DOHH2 (cell line): Measurements from ENCODE around the gene CXCL1.

ENCODE experiments used
- CTCF ChIP-seq: fragments of 200-600 bp; sonication (generic); IDR thresholded peaks from one replicate; pipeline ENCODE4 v1.5.1; 2014; ENCODE audit warnings: antibody characterized with exemption, mild to moderate bottlenecking, low read depth, low read length; ENCODE audit not compliant: poor library complexity, severe bottlenecking
- EZH2phosphoT487 ChIP-seq: fragments of 200-600 bp; sonication (generic); IDR thresholded peaks from 2 replicates; pipeline ENCODE4 v1.6.1; 2017; ENCODE audit warnings: borderline replicate concordance, mild to moderate bottlenecking, antibody characterized with exemption, low read length, moderate library complexity, mixed read lengths

DNA sequence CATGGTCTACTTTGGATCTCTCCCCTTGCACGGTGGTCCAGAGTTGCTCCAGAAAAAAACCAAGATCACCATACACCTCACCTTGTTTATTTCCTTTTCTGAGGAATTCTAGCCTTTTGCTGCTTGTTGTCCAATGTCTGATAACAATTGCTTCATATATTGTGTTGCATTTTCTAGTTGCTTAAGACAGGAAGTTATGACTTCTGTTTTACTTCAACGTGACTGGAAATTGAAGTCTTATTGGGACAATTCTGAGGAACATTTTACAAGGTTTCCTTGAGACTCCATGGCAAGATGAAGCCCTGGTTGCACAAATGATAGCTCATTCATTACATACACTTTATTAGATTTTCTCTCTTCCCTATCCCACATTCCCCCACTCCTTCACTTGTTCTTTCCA, 5.2 kb downstream of the CXCL1 start:
- TF ChIP-seq CTCF (no peak), EZH2phosphoT487 (no peak)
